Heart left ventricle (tissue), 13 donors: ENCODE measurements around the gene BCL10.

Experiments used
- POLR2A ChIP-seq, 2 donors: fragments of 450-650 bp; IDR thresholded peaks; one replicate each; pipeline ENCODE4 v1.6.1; 2017; ENCODE audit warnings: antibody characterized with exemption in 2 of 2, mild to moderate bottlenecking in 2 of 2, moderate library complexity in 2 of 2
- TF ChIP-seq, protein P1 (sequence below), 12 donors: fragments of 200-600 bp; sonication (generic) in 4 of 12; IDR thresholded peaks; one replicate each; pipeline versions ENCODE4 v1.5.0 to v1.8.0; 2018 to 2022; ENCODE audit warnings: antibody characterized with exemption in 12 of 12, mild to moderate bottlenecking in 5 of 12
- donor health status: ischemic (EF 13 %, LVEDD 7.1; RV severe dilation, severe dysfunction).
- donor health status: DM: no; HTN: yes; CAD: no.
- donor health status: DM: no; HTN: no; CAD: no.
- donor health status: ischemic (EF 25% LVEDD 6.9; RV normal size, moderate dysfunction).
- donor health status: ischemic (EF 25% LVEDD 5.7; RV mildly dilated, moderate dysfunction).
- donor health status: ischemic (EF 35%, LVEDD 5.7; RV mildly dilated, moderate dysfunction).
- donor health status: nonischemic (EF 11% LVEDD 7.7; RV severe dilation, severe dysfunction).
- donor health status: DM: yes; HTN: yes; CAD: no.
- donor health status: PGD.
- donor health status: ischemic (EF 29% LVEDD 5.4; RV normal size, mild dysfunction).
- donor health status: nonischemic (EF 23%, LVEDD 6.1; RV moderate dilation, normal function).

DNA sequence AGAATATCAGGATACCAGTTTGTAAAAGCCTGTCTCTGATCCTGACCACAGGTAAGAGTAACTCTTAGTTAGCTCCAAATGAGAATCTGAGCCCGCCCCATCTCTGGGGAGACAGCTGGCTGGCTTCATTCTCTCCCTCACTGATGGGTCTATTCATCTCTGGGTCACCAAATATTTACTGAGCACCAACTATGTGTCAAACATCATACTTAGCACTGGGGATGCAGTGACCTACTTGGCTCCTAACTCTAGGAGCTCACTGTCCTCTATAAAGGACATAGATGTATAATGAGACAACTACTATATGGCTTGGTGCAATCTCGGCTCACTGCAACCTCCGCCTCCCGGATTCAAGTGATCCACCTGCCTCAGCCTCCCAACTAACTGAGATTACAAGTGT lies 29.8 kb upstream of the BCL10 start:
- TF ChIP-seq POLR2A (IDR thresholded peaks at IDR 0.05): no peak
- TF ChIP-seq, protein P1, sequence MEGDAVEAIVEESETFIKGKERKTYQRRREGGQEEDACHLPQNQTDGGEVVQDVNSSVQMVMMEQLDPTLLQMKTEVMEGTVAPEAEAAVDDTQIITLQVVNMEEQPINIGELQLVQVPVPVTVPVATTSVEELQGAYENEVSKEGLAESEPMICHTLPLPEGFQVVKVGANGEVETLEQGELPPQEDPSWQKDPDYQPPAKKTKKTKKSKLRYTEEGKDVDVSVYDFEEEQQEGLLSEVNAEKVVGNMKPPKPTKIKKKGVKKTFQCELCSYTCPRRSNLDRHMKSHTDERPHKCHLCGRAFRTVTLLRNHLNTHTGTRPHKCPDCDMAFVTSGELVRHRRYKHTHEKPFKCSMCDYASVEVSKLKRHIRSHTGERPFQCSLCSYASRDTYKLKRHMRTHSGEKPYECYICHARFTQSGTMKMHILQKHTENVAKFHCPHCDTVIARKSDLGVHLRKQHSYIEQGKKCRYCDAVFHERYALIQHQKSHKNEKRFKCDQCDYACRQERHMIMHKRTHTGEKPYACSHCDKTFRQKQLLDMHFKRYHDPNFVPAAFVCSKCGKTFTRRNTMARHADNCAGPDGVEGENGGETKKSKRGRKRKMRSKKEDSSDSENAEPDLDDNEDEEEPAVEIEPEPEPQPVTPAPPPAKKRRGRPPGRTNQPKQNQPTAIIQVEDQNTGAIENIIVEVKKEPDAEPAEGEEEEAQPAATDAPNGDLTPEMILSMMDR (IDR thresholded peaks at IDR 0.05): no peak
